Superior temporal gyrus (tissue), 1 donor: Measurements from ENCODE around the gene XXYLT1.

Source experiments
- DNase-seq: peaks from one replicate; pipeline ENCODE4 v3.0.0-alpha.2; 2016; ENCODE audit errors: extremely low spot score

XXYLT1 gene

DNA sequence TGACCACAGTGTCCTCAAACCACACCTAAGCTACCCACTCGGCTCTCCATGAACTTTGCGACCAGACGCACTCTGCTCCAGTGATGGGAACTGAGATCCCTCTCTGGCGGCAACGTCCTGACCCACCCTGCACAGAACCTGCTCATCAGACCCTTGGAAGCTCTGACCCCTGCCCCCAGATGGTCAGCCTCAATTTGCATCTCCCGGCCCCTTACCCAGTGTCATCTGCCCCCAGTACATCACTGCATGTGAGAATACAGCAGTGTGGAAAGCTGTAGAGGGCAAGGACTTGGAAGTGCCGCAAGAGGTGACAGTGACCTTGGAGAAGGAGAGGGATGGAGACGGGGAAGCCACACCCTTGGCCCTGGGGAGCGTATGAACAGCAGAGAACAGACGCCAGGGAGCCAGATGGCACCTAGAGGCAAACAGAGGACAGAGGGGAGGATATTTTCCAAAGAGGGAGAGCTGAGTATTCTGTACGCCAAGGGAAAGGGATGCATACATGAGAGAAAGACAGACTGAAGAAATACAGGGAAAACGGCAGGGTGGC lies 192.0 kb downstream of the XXYLT1 start:
- no peak for DNase-seq

DNA sequence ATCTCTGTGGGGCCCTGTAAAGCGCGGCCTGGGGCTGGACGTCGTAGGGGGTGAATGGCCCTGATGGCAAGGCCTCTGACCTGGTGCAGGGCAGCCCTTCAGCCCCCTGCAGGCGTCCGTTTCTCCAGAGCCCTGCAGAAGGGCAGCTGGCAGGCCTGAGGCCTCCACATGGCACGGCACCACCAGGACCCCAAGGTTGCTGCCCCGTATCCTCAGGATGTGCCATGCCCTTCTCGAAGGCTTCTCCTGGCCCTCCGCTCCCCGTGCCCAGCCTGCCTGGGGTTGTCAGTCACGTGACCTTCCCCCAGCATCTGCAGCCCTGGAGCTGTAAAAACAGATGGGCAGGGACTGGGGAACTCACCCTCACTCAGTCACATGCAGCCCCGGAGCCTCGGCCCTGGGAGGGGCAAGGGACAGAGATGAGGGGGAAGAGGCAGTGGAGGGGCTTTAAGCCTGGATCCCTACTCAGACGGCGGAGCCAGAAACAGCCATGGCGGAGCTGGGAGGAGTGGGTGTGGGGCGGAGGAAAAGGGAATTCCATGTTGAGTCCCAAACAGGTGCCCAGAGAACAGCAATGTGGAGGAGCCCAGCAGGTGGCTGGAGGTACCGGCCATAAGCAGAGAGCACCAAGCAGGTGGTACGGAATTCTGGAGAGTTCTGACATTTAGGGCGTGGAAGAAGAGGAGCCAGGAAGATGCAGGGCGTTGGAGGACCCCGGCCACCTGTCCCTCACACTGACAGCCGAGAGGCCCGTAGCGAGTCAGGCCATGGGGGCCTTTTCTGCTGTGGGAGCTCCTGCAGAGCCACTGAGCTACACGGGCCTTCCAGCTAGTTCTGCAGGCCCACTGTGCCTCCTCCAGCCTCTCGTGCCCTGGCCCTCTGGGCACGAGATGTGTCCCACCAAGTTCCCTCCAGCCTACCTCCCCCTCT lies 193.1 kb downstream of the XXYLT1 start:
- DNase-seq, result no peak

DNA sequence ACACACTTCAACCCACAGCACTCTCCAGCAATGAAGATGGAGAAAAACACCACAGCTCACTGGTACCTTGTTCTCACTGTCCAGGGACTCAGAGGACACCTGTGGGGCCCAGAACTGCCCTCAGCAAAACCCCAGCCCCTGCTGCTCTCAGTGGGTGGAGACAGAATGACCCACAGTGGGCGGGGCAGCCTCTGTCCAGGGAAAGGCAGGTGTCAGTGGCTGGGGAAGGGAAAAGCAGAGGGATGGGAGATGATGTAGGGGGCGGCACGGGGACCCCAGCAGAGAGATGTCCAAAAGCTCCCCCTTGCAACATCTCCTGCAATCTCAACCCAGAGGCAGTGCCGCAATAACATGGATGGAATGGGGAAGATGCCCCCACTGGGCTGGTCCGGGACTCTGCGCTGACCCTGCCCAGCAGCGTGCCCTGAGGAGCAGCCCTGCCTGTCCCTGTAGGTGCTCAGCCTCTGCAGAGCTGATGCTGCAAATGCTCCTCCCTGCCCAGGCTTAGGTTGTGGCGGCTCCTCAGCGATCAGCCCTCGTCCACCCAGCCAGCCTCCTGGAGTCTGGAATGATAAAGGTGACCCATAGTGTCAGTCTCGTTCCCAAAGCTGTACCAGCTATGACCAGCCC lies 193.9 kb downstream of the XXYLT1 start:
- DNase-seq, result no peak

DNA sequence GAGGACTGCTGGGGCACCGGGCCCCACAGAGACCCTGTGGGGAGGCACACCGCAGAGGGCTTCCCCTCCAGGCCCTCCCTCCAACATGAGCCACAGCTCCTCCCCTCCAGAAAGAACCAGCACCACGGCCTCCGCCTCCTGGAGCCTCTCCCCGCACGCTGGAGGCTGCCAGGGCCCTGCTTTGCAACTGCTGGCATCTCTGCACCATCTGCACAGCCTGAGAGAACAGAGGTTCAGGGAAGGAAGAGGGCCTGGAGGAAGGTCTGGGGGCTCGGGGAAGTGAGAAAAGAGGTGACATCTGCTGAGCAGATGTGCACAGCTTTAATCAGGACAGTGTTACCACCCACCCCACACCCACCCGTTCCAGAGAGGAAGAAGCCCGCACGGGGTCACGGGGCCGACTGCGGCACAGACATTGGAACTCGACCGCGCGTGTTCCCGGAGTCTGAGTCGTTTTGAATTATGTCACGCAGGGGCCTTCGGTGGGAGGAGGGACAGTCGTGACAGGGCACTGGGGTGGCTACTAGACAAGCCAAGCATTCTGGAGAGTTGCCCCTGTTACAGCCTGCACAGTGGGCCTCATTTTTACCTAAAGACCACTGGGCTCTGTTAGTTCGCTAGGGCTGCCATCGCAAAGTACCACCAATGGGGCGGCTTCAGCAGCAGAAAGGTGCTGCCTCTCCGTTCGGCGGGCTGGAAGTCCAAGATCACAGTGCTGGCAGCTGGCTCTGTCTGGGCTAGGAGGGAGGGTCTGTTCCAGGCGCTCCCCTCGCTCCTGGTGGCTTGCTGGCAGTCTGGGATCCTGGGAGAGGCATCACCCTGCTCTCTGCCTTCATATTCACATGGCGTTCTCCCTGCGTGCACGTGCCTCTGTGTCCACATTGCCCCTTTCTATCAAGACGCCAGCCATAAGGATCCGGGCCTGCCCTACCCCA lies 194.8 kb downstream of the XXYLT1 start:
- DNase-seq, result no peak

DNA sequence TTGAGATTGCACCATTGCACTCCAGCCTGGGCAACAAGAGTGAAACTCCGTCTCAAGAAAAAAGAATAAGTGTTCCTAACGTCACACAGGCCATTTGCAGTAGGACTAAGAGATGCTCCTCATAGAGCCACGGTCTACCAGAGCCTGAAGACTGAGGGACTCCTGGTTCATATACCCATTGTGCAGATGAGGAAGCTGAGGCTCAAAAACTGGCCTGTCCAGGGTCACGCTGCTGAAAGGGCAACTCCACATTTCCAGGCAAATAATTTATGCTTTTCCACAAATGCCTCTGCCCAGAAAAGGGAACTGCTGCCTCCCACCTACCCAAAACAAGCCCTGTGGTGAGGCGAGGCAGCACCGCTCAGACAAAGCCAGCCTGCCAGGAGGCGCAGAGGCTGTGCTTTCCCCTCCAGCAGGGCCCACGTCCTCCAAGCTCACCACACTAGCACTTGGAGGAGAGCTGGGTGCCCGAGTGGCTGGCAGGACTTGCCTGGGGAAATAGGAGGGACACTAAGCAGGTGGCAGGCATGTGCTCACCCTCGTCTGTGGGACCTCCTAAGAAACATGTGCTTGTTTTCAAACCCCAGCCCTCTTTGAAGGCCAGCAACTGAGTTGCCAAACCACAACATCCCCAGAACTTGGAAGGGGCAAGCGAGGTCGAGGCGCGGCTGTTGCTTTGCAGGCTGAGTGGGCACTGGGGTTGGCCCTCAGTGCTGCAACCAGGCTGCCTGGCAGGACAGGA lies 195.6 kb downstream of the XXYLT1 start:
- no peak for DNase-seq

DNA sequence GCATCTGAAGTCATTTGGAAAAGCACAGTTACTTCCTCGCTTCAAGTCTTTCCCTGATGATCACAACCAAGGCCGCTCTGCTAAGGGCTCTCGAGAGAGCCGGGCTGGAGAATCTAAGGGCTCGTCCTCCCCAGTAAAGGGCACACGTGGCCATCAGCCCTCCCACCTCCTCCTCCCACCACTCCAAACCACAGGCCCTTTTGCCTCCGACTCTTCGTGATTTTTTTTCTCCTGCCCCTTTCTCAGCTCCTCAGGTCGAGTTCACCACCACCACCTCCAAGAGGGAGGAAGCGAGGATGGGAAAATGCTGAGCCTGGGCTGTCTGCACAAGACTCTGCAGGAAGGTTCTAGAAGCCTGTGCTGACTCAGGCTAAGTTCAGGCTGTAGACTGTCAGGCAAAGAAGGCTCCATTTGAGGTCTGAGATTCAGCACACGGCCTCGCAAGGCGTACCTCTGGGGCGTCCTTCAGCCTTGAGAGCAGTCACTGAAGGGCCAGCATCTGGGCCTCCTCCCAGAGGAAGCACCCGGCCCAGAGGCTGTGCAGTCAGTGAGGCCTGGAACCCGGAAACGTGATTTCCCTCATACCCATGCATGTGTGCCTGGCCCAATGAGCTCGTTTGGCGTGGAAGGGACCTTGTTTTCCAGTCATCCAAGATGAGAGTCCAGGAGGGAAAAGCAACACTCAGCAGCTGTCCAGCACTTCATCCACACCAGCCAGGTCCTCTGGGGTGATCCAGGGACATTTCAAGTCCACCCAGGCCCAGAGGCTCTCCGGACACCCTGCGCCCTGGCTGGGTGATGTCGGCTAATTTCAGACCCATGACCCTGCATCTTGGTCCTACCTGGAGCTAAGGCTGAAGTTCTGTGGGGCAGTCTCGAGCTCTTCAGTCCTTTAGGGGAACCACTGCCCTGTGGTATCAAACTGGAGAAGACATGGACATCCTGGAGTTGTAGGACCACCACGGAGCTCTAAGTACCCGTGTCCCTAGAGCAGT lies 196.8 kb downstream of the XXYLT1 start:
- DNase-seq, result no peak

DNA sequence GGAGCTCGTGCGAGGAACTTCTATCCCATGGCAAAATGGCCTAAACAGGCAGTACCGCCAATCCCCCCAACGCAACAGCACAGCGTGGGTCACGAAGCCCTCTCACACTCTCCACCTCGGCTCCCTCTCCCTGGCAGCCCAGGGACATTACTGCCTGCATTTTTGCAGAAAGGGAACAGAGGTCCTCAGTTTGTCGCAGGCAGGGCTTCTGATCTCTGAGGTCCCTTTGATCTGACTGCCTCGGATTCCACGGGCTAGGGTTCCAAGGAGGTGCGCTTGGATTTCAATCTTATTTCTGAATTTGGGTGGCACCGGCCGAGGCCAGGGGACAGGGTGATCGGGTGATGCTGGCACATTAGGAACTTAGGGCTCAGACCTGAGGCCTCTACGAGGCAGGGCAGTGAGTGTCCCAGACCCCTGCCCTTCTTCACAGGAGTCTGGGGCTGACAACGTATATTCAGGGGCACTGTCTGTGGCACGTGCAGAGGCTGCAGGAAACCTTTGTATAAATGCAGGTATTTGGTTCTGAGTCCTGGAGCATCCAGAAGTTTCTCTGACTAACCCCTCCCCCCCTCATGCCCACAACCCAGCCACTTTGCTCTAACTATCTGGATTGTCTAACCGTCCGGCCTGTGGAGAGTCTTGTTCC lies 197.9 kb downstream of the XXYLT1 start:
- DNase-seq, result no peak

DNA sequence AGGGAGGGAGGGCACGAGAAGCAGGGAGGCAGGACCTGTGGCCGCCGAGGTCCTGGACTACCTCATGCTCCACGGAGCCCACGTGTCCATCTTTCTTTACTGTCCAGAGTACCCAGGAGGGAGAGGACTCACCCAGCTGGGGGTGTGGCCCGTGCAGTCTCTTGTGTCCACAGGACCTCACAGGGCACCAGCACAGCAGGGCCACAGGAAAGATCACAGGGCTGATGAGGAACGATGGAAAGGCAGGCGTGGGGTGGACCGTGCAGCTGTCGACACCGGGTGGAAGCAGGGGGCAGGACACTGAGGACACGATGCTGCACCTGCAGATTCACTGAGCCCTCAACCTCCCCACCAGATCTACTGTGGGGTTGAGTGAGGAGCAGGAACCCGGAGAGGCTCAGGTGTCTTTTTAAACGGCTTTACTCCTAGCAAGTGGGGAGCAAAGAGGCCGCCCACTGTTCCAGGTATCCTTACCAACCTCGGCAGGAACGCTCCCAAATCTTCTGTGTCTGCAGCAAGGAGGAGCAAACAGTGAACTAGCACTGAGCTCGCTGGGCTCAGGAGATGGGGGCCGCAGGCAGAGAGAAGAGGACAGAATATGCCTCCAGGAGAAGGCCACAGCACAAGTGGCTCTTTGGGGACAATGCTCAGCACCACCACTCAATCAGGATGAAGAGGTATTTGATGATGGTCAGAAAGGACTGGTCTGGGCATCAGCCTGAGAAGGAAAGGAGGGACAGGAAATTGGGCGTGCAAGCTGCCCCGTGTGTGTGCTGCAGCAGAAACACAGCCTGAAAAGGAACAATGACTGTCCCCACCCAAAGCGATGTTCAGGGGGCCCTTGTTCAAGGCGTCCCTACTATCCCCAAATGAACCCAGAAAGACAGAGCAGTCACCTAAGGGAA lies 198.8 kb downstream of the XXYLT1 start:
- DNase-seq, result no peak

DNA sequence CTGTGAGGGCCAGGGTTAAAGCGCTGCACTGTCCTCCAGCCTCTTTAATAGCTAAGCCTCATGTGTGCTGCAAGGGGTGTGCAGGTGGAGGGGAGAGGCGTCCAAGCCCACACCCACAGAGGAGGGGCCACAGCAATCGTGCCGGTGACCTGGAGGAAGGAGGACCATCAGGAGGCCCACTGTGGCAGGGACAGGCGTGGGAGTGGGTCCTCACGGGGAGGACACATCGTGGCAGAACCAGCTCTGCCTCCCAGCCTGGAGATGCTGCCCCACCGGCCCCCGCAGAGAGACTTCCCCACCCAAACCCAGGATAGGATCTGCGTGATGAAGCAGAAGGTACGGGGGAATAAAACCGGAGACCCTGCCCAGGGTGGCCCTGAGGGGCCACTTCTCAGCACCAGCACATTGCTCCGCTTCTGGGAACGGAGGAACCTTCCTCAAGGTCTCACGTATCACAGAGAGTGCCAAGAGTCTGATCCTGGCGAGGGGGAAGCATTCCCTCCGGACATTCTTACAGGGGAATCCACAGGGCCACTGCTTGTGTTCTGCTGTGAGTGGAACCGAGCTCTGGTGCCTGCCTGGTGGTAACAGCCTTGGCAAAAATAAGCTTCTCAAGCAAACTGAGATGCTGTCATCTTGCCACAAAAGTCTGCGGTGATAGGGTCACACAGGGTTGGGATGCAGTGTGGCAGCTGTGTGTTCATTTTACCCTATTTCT lies 199.8 kb downstream of the XXYLT1 start:
- no peak for DNase-seq

DNA sequence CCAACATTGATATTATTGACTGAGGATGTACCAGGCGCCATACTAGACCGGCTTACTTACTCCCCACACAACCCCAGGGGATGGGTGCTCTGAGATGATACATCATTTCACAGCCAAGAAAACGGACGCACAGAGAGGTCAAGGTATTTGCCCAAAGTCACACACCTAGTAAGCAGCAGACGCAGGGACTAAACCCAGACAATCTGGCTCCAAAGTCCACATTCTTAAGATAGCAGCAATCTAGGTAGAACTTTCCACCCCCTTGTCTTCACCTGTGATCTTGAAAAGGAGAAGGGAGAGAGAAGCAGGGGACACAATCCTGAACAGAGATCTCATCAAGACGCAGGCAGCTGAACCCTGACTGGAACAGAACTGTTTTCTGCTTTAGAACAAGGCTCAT lies 200.6 kb downstream of the XXYLT1 start:
- no peak for DNase-seq

DNA sequence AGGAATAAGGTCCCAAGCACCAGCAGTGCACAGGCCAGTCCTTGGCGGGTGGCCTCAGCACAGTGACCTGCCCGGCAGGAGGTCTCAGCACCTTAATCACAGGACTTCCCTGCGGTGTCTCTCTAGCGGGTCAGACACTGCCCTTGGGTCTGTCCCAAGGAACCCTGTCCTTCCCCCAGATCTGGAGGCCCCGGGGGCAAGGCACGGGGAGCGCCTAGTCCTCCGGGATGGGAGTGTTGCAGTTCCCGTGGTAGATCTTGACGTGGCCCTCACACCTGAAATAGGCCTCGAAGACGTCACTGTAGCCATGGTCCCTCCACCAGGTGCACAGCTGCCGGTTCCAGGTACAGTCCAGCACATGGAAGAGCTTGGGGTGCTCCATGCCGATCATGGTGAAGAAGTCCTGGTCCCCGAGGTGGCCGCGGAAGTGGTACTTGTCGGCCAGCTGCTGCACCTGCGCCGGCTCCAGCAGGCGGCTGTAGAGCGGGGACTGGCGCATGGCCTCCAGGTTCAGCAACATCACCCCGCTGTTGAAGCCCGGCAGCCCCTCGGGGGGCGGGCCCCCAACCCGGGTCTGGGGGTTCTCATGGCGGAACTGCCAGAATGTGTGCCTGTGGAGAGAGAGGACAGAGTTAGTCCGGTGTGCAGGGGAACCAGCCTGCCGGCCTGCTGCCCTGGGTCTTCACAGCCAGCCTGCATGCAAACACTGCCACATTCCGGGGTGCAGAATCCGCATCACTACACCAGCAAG lies 201.3 kb downstream of the XXYLT1 start:
- no peak for DNase-seq

DNA sequence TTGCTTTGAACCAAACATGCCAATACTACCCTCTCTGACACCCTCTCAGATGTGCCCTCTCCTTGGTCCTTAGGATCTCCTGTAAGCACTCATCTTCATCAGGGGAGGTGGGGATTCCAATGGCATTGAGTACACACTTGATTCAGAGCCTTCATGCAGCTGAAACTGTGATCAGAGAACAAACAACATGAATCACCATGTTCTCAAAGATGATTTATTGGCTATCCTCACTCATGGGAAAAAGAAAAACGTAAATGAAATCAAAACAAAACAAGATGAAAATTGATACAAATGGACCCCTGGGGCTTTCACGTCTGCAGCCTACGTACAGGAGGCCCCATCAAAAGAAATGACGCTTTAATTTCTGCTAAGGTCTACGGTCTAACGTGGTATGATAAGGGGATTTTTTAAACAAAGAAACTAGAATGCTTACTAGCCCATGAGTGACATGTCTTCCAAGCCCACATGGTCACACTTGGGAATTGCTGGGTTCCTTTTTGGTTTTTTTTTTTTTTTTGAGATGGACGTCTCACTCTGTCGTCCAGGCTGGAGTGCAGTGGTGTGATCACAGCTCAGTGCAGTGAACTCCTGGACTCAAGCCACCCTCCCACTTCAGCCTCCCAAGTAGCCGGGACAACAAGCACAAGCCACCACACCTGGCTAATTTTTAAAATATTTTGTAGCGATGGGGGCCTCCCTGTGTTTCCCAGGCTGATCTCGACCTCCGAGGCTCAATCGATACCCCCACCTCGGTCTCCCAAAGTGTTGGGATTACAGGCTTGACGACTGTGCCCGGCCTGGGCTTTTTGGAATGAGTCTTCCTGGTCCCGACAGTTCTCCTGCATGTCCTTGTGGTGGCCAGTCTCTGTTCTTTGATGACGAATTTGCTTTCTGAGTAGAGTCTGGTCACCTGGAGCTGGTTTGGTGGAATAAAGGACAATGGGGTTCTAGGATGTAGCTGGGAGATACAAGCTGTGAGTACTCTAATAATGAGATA lies 202.6 kb downstream of the XXYLT1 start:
- DNase-seq, result no peak

DNA sequence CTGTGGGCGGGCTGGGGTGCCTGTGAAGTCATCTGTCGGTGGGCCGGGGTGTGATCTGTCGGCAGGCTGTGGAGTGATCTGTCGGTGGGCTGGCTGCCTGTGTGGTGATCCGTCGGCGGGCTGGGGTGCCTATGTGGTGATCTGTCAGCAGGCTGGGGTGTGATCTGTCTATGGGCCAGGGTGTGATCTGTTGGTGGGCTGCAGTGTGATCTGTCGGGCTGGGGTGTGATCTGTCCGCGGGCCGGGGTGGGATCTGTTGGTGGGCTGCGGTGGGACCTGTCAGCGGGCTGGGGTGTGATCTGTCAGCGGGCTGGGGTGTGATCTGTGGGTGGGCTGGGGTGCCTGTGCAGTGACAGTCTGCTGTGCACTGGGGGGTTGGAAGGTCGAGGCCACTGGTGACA lies 204.5 kb downstream of the XXYLT1 start:
- DNase-seq, result no peak

DNA sequence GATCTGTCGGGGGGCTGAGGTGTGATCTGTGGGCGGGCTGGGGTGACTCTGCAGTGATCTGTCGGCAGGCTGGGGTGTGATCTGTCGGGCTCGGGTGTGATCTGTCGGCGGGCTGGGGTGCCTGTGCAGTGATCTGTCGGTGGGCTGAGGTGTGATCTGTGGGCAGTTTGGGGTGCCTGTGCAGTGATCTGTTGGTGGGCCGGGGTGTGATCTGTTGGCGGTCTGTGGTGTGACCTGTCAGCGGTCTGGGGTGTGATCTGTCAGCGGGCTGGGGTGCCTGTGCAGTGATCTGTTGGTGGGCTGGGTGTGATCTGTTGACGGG lies 205.1 kb downstream of the XXYLT1 start:
- no peak for DNase-seq

DNA sequence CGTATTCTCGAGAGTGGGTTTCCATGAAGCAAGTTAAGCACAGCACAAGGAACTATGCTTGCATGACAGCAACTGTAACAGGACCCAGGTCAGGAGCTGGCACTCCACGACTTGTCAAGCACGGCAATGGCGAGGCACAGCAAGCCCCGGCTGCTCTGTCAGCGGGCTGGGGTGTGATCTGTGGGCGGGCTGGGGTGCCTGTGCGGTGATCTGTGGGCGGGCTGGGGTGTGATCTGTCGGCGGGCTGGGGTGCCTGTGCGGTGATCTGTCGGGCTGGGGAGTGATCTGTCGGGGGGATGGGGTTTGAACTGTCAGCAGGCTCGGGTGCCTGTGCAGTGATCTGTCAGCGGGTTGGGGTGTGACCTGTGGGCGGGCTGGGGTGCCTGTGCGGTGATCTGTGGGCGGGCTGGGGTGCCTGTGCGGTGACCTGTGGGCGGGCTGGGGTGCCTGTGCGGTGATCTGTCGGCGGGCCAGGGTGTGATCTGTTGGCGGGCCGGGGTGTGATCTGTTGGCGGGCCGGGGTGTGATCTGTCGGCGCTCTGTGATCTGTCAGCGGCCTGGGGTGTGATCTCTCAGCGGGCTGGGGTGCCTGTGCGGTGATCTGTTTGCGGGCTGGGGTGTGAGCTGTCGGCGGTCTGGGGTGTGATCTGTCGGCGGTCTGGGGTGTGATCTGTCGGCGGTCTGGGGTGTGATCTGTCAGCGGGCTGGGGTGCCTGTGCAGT lies 205.7 kb downstream of the XXYLT1 start:
- no peak for DNase-seq
